Astrocyte (in vitro differentiated cells and primary cell): ENCODE data around the gene NT5DC3. TPM values are rescaled to one million over a fixed set of nuclear protein-coding genes. Genes with fewer than 3 reads are reported as not detected.

ENCODE experiments used
- DNase-seq: peaks from one replicate; pipeline ENCODE4 v3.0.0-alpha.2; 2010; ENCODE audit warnings: low read depth
- FAIRE-seq: peaks from 2 replicates; lab custom pipeline; 2011; peaks lifted over from hg19 to GRCh38; lab: Jason Lieb, UNC
- H2AFZ ChIP-seq: 2 replicates; pipeline ENCODE4 v1.6.0; 2012; ENCODE audit warnings: low read depth, low read length, inconsistent platforms
- H3K27ac ChIP-seq: 2 replicates; pipeline ENCODE4 v1.5.1; 2011; ENCODE audit warnings: low read depth, low read length, inconsistent platforms
- H3K27me3 ChIP-seq: 2 replicates; pipeline ENCODE4 v1.6.0; 2011; ENCODE audit warnings: low read length, inconsistent platforms; ENCODE audit not compliant: insufficient read depth
- H3K36me3 ChIP-seq: 2 replicates; pipeline ENCODE4 v1.5.1; 2011; ENCODE audit warnings: low read length, inconsistent platforms; ENCODE audit not compliant: insufficient read depth
- H3K4me1 ChIP-seq: 2 replicates; pipeline ENCODE4 v1.5.1; 2011; ENCODE audit warnings: low read length, inconsistent platforms; ENCODE audit not compliant: insufficient read depth
- H3K4me2 ChIP-seq: 2 replicates; pipeline ENCODE4 v1.6.0; 2012; ENCODE audit warnings: low read length, inconsistent platforms
- H3K4me3 ChIP-seq: 2 replicates; pipeline ENCODE4 v1.5.1; 2011; ENCODE audit warnings: low read depth, mild to moderate bottlenecking, low read length, inconsistent platforms; ENCODE audit not compliant: insufficient read depth
- H3K79me2 ChIP-seq: 2 replicates; pipeline ENCODE4 v1.6.0; 2012; ENCODE audit warnings: mild to moderate bottlenecking, low read length, inconsistent platforms; ENCODE audit not compliant: insufficient read depth
- H3K9ac ChIP-seq: 2 replicates; pipeline ENCODE4 v1.6.0; 2012; ENCODE audit warnings: mild to moderate bottlenecking, low read length, inconsistent platforms
- H3K9me3 ChIP-seq: 2 replicates; pipeline ENCODE4 v1.5.1; 2012; ENCODE audit warnings: low read depth, mild to moderate bottlenecking, low read length, inconsistent platforms; ENCODE audit not compliant: insufficient read depth
- H4K20me1 ChIP-seq: 2 replicates; pipeline ENCODE4 v1.6.0; 2012; ENCODE audit warnings: low read length, inconsistent platforms; ENCODE audit not compliant: insufficient read depth
- H3K27ac Mint-ChIP-seq: one replicate; pipeline ENCODE4 v1.8.0; 2021; ENCODE audit warnings: mild to moderate bottlenecking, mixed read lengths; ENCODE audit not compliant: unreplicated experiment
- H3K27me3 Mint-ChIP-seq: one replicate; pipeline ENCODE4 v1.8.0; 2021; ENCODE audit warnings: low read depth, mixed read lengths; ENCODE audit not compliant: unreplicated experiment
- H3K36me3 Mint-ChIP-seq: one replicate; pipeline ENCODE4 v1.8.0; 2021; ENCODE audit warnings: low read depth, mixed read lengths; ENCODE audit not compliant: unreplicated experiment
- H3K4me1 Mint-ChIP-seq: one replicate; pipeline ENCODE4 v1.8.0; 2021; ENCODE audit warnings: low read depth, mixed read lengths; ENCODE audit not compliant: unreplicated experiment
- H3K4me3 Mint-ChIP-seq: one replicate; pipeline ENCODE4 v1.8.0; 2021; ENCODE audit warnings: mild to moderate bottlenecking, moderate library complexity, mixed read lengths; ENCODE audit not compliant: unreplicated experiment
- H3K9me3 Mint-ChIP-seq: one replicate; pipeline ENCODE4 v1.8.0; 2021; ENCODE audit warnings: mild to moderate bottlenecking, mixed read lengths; ENCODE audit not compliant: unreplicated experiment
- EZH2 ChIP-seq: IDR thresholded peaks from 2 replicates; pipeline ENCODE4 v1.6.1; 2012; ENCODE audit warnings: mild to moderate bottlenecking, low read length, inconsistent platforms; ENCODE audit not compliant: insufficient read depth
- total RNA-seq: library from RNA; stranded (reverse); gene quantifications from 2 replicates; pipeline ENCODE4 v1.2.1, GENCODE V29; 2021
- TF ChIP-seq, protein P1 (sequence below): IDR thresholded peaks from 2 replicates; pipeline ENCODE4 v1.5.1; 2011; ENCODE audit warnings: low read depth, mild to moderate bottlenecking, inconsistent platforms, low read length, moderate library complexity; ENCODE audit not compliant: insufficient read depth

The NT5DC3 gene
- total RNA-seq, 1 donor from 2014 or later = 13.6 TPM

DNA sequence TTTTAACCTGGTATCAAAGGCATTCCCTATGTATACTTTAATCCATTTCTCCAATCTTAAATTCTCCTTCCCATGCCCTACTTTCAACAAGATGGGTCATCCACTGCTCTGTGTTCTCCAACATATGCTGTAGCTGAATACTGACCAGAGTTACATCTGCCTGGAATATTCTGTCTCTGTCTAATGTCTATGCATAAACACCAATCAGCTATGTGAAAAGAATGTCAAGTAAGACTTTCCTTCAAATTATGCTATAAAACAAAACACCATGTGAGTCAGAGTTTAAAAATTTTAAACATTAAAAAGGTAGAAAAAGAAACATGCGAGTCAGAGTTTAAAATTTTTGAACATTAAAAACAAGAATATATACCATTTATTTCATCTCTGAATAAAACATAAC, 19.3 kb downstream of the NT5DC3 start:
- no peak overlapping the region for H3K4me3 Mint-ChIP-seq
- DNase-seq = peak; percentile 29

DNA sequence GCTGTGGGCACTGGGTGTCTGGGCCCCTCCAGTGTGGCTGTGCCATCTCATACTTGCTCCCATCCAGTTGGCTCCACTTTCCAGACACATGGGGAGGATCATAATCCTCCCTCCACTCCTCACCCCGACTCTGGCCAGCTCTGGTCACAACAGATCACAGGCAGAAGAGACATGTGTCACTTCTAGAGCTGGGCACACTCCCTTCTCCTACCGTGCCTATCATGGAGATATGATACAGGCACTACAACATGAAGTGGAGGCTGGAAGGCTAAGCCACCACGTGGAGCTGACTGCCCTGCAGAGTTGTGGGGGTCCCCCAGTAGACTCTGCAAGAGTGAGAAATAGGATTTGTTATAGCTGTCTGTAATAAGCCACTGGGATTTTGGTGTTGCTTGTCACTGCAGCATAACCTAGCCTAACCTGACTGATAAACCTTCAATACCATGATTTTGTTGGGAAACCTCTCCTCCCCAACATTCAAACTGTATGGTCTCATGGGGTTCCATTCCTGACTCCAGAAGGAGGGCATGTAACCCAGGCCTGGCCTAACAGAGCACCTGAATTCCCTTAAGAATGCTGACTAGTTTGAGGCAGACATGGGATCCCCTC, 20.0 kb downstream of the NT5DC3 start:
- no peaks in the 10 kb centered on the region for H3K27me3 ChIP-seq
- Mint-ChIP-seq H3K4me1 (peaks cover 12% of the 10 kb centered on the region), H3K27me3 (no peaks in the 10 kb centered on the region), H3K4me3 (no peak overlapping the region), H3K9me3 (no peaks in the 10 kb centered on the region), H3K36me3 (no peaks in the 10 kb centered on the region), H3K27ac (no peak overlapping the region)
- H3K9me3 ChIP-seq = no peaks in the 10 kb centered on the region
- H3K4me3 ChIP-seq = no peak overlapping the region
- H3K4me2 ChIP-seq = no peak overlapping the region
- no peak overlapping the region for H3K9ac ChIP-seq
- FAIRE-seq (no peak), DNase-seq (no peak)
- no peak for TF ChIP-seq EZH2
- TF ChIP-seq, protein P1, sequence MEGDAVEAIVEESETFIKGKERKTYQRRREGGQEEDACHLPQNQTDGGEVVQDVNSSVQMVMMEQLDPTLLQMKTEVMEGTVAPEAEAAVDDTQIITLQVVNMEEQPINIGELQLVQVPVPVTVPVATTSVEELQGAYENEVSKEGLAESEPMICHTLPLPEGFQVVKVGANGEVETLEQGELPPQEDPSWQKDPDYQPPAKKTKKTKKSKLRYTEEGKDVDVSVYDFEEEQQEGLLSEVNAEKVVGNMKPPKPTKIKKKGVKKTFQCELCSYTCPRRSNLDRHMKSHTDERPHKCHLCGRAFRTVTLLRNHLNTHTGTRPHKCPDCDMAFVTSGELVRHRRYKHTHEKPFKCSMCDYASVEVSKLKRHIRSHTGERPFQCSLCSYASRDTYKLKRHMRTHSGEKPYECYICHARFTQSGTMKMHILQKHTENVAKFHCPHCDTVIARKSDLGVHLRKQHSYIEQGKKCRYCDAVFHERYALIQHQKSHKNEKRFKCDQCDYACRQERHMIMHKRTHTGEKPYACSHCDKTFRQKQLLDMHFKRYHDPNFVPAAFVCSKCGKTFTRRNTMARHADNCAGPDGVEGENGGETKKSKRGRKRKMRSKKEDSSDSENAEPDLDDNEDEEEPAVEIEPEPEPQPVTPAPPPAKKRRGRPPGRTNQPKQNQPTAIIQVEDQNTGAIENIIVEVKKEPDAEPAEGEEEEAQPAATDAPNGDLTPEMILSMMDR = no peak
- H3K36me3 ChIP-seq = no peaks in the 10 kb centered on the region
- peaks cover 52% of the 10 kb centered on the region for H4K20me1 ChIP-seq
- peaks cover 91% of the 10 kb centered on the region for H3K79me2 ChIP-seq
- no peak overlapping the region for H2AFZ ChIP-seq
- peaks cover 7% of the 10 kb centered on the region for H3K4me1 ChIP-seq
- H3K27ac ChIP-seq = no peak overlapping the region

More for the DNA sequence above, 19.3 kb downstream of the NT5DC3 start:
- TF ChIP-seq, protein P1 = no peak
- no peak for TF ChIP-seq EZH2
- H3K36me3 Mint-ChIP-seq = no peaks in the 10 kb centered on the region
- H3K27me3 Mint-ChIP-seq = no peaks in the 10 kb centered on the region
- H3K9ac ChIP-seq = no peak overlapping the region
- H2AFZ ChIP-seq = no peak overlapping the region
- no peaks in the 10 kb centered on the region for H3K36me3 ChIP-seq
- peaks cover 12% of the 10 kb centered on the region for H3K4me1 Mint-ChIP-seq
- no peaks in the 10 kb centered on the region for H3K9me3 ChIP-seq
- H3K4me3 ChIP-seq = no peak overlapping the region
- H3K79me2 ChIP-seq = peaks cover 91% of the 10 kb centered on the region
- H3K9me3 Mint-ChIP-seq = no peaks in the 10 kb centered on the region
- no peak overlapping the region for H3K4me2 ChIP-seq
- peaks cover 7% of the 10 kb centered on the region for H3K4me1 ChIP-seq
- no peak overlapping the region for H3K27ac ChIP-seq
- FAIRE-seq = peak; percentile 83
- no peaks in the 10 kb centered on the region for H3K27me3 ChIP-seq
- no peak overlapping the region for H3K27ac Mint-ChIP-seq
- peaks cover 58% of the 10 kb centered on the region for H4K20me1 ChIP-seq

DNA sequence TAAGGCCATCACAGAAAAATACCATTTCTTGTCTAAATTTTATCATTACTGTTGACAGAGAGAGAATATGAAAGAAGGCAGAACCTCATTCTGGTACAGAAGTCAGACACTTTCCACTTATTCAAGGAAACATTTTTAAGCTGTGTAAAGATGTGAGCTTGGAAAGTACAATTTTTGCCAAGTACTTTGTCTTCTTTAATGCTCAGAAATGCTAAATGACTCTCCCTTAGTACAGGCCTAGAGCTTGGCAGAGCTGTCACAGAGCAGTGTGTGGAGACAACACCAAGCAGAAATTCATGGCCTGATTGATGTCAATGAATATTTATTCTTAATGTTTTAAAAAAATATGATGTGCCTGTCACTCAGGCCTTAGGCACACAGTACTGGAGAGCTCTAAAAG, 20.7 kb downstream of the NT5DC3 start:
- DNase-seq = no peak
- Mint-ChIP-seq H3K27ac (no peak overlapping the region), H3K27me3 (no peaks in the 10 kb centered on the region), H3K4me1 (peaks cover 12% of the 10 kb centered on the region), H3K9me3 (no peaks in the 10 kb centered on the region), H3K36me3 (no peaks in the 10 kb centered on the region), H3K4me3 (no peak overlapping the region)
- TF ChIP-seq, protein P1 = no peak
- no peak for TF ChIP-seq EZH2
- Histone ChIP-seq H3K27me3 (no peaks in the 10 kb centered on the region), H3K9ac (no peak overlapping the region), H2AFZ (no peak overlapping the region), H3K79me2 (peaks cover 90% of the 10 kb centered on the region), H3K27ac (no peak overlapping the region), H3K36me3 (no peaks in the 10 kb centered on the region), H3K4me2 (no peak overlapping the region), H4K20me1 (peaks cover 47% of the 10 kb centered on the region), H3K4me3 (no peak overlapping the region), H3K9me3 (no peaks in the 10 kb centered on the region), H3K4me1 (peaks cover 7% of the 10 kb centered on the region)
- no peak for FAIRE-seq
